Measurements from ENCODE around the gene LIPA. TPM values are rescaled to one million over a fixed set of nuclear protein-coding genes. Genes with fewer than 3 reads are reported as not detected.
"Not testable (repeated sequence)": the region's sequence is repeated elsewhere in the genome, so short reads cannot be mapped to it uniquely, and the experiment has no call there.

The LIPA gene
- total RNA-seq, 1 experiment from 2014 or later: 45.2 TPM

- intact Hi-C loops (cut with micrococcal nuclease; ENCODE audit: unreplicated experiment): no loop called here
- no peaks in the 10 kb centered on the region for H3F3A ChIP-seq (ENCODE audit: insufficient read depth, low read depth)
- no TSS peak for BruUV-seq (replicated peaks)
- ChIA-PET CTCF (no interaction called here), POLR2A (ENCODE audit: unreplicated experiment) (no interaction called here)
- no peaks in the 10 kb centered on the region; the same call in 1 of the 2 replicates for H3K9me3 ChIP-seq (ENCODE audit: insufficient read depth, low read depth)
- no peaks in the 10 kb centered on the region for H3K27me3 ChIP-seq (ENCODE audit: insufficient read depth, low read depth)
- H3K36me3 ChIP-seq (ENCODE audit: low read depth): no peaks in the 10 kb centered on the region
- peaks cover 9% of the 10 kb centered on the region for H3K4me1 ChIP-seq (replicated peaks; ENCODE audit: insufficient read depth)
- no peaks in the 10 kb centered on the region for H3K79me2 ChIP-seq (ENCODE audit: low read depth)
- no peak overlapping the region for H2AFZ ChIP-seq
- H3K9me2 ChIP-seq (ENCODE audit: insufficient read depth): no peaks in the 10 kb centered on the region
- H3K27ac ChIP-seq: peak overlapping the region; percentile 72
- no peak for TF ChIP-seq EZH2 (IDR thresholded peaks at IDR 0.05; ENCODE audit: low read depth)
- TF ChIP-seq, protein P1, sequence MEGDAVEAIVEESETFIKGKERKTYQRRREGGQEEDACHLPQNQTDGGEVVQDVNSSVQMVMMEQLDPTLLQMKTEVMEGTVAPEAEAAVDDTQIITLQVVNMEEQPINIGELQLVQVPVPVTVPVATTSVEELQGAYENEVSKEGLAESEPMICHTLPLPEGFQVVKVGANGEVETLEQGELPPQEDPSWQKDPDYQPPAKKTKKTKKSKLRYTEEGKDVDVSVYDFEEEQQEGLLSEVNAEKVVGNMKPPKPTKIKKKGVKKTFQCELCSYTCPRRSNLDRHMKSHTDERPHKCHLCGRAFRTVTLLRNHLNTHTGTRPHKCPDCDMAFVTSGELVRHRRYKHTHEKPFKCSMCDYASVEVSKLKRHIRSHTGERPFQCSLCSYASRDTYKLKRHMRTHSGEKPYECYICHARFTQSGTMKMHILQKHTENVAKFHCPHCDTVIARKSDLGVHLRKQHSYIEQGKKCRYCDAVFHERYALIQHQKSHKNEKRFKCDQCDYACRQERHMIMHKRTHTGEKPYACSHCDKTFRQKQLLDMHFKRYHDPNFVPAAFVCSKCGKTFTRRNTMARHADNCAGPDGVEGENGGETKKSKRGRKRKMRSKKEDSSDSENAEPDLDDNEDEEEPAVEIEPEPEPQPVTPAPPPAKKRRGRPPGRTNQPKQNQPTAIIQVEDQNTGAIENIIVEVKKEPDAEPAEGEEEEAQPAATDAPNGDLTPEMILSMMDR (conservative IDR thresholded peaks at IDR 0.05): no peak
- no peaks in the 10 kb centered on the region for H4K20me1 ChIP-seq (ENCODE audit: insufficient read depth)
- DNase-seq: peak in 1 of 2 experiments; percentile 59
- H3K4me3 ChIP-seq: no peak overlapping the region
- peak overlapping the region; percentile 3 for H3K4me2 ChIP-seq
These were observed 44.0 kb upstream of the LIPA start for GRCh38 chr10:89295597-89295996.

GRCh38 chr10:89294721-89295239 lies 43.2 kb upstream of the LIPA start:
- no peak for DNase-seq
- H3K79me2 ChIP-seq (ENCODE audit: low read depth): no peaks in the 10 kb centered on the region
- H3K9me3 ChIP-seq (ENCODE audit: insufficient read depth, low read depth): no peaks in the 10 kb centered on the region
- CTCF ChIA-PET: no interaction called here
- no peaks in the 10 kb centered on the region for H3F3A ChIP-seq (ENCODE audit: insufficient read depth, low read depth)
- no peaks in the 10 kb centered on the region for H4K20me1 ChIP-seq (ENCODE audit: insufficient read depth)
- no peaks in the 10 kb centered on the region for H3K27me3 ChIP-seq (ENCODE audit: insufficient read depth, low read depth)
- H3K4me1 ChIP-seq (replicated peaks; ENCODE audit: insufficient read depth): peaks cover 9% of the 10 kb centered on the region
- no peaks in the 10 kb centered on the region for H3K36me3 ChIP-seq (ENCODE audit: low read depth)
- H3K9me2 ChIP-seq (ENCODE audit: insufficient read depth): no peaks in the 10 kb centered on the region
- no peak overlapping the region for H3K4me2 ChIP-seq
- peak overlapping the region; percentile 72 for H3K27ac ChIP-seq
- no TSS peak for BruUV-seq (replicated peaks)
- H3K4me3 ChIP-seq: no peak overlapping the region
- no peak for TF ChIP-seq EZH2 (IDR thresholded peaks at IDR 0.05; ENCODE audit: low read depth)
- TF ChIP-seq, protein P1 (conservative IDR thresholded peaks at IDR 0.05): no peak
- POLR2A ChIA-PET (ENCODE audit: unreplicated experiment): no interaction called here
- H2AFZ ChIP-seq: no peak overlapping the region
- intact Hi-C loops (cut with micrococcal nuclease; ENCODE audit: unreplicated experiment): no loop called here

- H3F3A ChIP-seq (ENCODE audit: insufficient read depth, low read depth); H3K9me2 ChIP-seq (ENCODE audit: insufficient read depth); CTCF ChIA-PET; H3K9me3 ChIP-seq (ENCODE audit: insufficient read depth, low read depth); H3K27ac ChIP-seq; H3K27me3 ChIP-seq (ENCODE audit: insufficient read depth, low read depth); POLR2A ChIA-PET (ENCODE audit: unreplicated experiment); H3K4me3 ChIP-seq; BruUV-seq (replicated peaks); H3K36me3 ChIP-seq (ENCODE audit: low read depth); H3K79me2 ChIP-seq (ENCODE audit: low read depth); H2AFZ ChIP-seq; H3K4me2 ChIP-seq; H4K20me1 ChIP-seq (ENCODE audit: insufficient read depth); DNase-seq; intact Hi-C loops (cut with micrococcal nuclease; ENCODE audit: unreplicated experiment): not testable (repeated sequence)
- H3K4me1 ChIP-seq (replicated peaks; ENCODE audit: insufficient read depth): peaks cover 42% of the 10 kb centered on the region
These were observed 33.7 kb upstream of the LIPA start for GRCh38 chr10:89285303-89285702.

DNA sequence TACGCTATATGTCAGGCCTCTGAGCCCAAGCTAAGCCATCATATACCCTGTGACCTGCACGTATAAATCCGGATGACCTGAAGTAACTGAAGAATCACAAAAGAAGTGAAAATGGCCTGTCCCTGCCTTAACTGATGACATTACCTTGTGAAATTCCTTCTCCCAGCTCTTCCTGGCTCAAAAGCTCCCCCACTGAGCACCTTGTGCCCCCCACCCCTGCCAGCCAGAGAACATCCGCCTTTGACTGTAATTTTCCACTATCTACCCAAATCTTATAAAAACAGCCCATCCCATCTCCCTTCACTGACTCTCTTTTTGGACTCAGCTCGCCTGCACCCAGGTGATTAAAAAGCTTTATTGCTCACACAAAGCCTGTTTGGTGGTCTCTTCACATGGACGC lies 33.1 kb upstream of the LIPA start:
- H3K27me3 ChIP-seq (ENCODE audit: insufficient read depth, low read depth); H4K20me1 ChIP-seq (ENCODE audit: insufficient read depth); H3K9me2 ChIP-seq (ENCODE audit: insufficient read depth); H3K79me2 ChIP-seq (ENCODE audit: low read depth); H3K4me2 ChIP-seq; H2AFZ ChIP-seq; DNase-seq; H3F3A ChIP-seq (ENCODE audit: insufficient read depth, low read depth); H3K36me3 ChIP-seq (ENCODE audit: low read depth); intact Hi-C loops (cut with micrococcal nuclease; ENCODE audit: unreplicated experiment); H3K4me3 ChIP-seq; CTCF ChIA-PET; H3K9me3 ChIP-seq (ENCODE audit: insufficient read depth, low read depth); POLR2A ChIA-PET (ENCODE audit: unreplicated experiment); BruUV-seq (replicated peaks): not testable (repeated sequence)
- peak overlapping the region; percentile 47 for H3K27ac ChIP-seq
- peaks cover 47% of the 10 kb centered on the region for H3K4me1 ChIP-seq (replicated peaks; ENCODE audit: insufficient read depth)
